GM21367 (cell line): Measurements from ENCODE around the gene AUTS2.
A peak's percentile ranks its signal among the peaks of the same experiment; 100 is the strongest.

Source experiments
- ATAC-seq: cut with Tn5 transposase; IDR thresholded peaks from one replicate; pipeline ENCODE4 v1.9.1; 2021; ENCODE audit not compliant: unreplicated experiment

Gene AUTS2

DNA sequence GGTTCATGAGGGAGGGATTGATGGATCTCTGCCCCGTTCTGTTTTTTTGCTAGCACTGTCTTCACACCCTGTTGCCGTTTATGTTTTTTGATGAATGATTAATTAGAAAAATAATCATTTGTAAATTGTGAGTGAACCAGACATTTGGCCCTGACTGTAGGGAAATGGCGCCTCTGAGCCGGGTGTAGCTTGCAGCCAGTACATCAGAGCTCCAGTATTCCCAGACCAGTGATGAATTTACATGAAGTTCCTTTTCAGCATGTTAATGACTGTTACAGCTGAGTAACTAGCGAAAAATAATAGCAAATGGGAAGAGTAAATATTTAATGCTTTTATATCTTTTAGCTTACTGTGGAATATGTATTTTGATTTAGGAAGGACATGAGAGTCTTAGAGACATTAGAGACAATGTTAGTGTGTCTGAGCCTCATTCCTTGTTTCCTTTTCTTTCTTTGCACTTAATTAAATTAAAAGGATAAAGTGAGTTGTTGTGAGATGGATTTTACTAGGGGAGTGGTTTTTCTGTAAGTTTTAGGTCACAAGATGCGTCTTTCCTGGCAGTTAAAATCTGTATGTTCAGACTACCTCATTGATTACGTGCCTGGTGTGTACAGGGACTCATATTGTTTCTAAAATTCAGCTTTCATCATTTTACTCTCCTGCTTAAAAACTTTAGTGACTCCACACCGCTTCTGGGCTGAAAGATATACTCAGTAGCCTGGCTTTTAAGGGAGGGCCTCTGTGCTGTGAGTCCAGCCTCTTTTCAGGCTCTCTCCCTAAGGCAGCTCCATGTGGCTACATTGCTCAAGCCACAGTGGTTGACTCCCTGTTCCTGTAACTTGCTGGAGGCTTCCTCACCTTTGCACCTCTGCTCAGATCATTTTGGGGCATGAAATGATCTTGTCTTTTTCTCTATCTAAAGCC is 86.4 kb downstream of the AUTS2 start:
- no peak for ATAC-seq

DNA sequence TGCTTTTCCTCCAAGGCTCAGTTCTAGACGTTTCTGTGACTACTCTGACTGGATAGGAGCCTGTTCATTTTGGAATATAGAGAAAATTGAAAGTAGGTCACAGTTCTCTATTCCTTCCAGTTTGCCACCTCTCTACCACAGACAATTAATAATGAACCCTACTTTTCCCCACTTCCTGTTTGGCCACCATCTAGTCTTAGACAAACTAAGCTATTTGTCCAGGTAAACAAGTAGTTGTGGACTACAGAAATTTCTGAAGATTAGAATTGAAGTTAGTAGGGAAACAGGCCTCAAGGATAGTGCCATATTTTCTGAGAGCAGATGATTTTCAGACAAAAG is 87.0 kb downstream of the AUTS2 start:
- ATAC-seq: no peak

DNA sequence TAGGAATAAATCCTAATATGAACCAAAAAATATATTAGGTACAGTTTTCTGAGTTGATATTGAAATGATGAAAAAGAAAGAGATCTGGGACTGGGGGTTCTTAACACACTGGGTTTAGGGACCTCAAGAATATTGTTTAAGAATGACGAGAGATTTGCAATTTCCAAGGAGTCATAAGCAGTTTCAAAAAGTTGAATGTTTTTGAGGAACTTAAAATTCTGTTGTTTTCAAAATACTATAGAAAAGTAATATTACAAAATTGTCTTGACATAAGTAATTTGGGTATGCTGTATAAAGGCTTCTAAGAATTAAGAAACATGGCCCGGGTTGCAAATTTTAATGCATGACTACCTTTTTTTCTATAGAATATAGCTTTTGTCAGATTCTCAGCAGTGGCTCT is 88.1 kb downstream of the AUTS2 start:
- ATAC-seq: no peak

DNA sequence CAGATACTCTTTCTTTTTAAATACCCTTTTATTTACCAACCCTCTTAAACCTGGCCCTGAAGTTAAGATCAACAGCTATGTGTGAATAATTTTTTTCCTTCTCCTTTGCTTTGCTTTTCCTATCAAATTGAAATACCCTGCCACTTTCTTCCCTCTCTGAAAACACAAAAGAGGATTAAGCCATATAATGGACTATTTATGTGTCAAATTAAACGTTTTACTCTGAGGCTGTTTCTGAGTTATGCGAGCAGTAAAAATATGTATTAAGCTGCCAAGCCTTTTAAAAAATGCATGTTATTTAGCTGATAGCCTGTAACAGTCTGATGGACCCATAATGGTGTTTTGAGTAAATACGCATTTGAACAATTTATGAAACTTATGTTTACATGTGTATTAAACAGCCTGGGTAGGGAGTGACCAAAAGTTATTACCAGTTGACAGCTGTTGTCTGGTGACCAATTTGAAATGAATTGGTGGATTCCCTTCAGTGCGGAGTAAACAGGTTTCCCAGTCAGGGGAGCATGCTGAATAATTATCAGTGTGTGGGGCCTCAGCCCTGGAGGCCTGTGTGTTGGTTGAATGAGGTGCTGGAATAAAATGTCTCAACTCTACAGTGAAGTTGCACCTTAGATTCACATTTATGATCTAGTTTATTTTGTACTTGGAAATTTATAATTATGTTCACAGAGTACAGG is 89.6 kb downstream of the AUTS2 start:
- no peak for ATAC-seq

DNA sequence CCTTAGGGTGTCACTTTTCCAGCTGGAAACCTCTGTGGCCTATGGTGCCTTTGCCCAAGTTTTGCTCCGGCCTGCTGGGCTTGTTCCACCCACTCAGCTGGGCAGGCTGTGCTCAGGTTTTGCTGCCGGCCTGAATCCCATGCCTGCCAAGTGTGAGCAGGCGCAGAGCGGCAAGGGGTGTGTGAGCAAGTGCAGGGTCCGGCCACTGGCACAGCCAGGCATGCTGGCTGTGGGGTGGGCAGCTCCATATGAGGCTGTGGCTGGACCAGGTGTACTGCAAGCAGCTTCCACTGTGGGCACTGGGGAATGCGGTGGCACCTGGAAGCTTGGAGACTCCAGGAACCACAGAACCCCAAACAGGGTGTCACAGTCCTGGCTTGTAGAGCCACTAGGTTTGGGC is 92.1 kb downstream of the AUTS2 start:
- ATAC-seq: no peak

DNA sequence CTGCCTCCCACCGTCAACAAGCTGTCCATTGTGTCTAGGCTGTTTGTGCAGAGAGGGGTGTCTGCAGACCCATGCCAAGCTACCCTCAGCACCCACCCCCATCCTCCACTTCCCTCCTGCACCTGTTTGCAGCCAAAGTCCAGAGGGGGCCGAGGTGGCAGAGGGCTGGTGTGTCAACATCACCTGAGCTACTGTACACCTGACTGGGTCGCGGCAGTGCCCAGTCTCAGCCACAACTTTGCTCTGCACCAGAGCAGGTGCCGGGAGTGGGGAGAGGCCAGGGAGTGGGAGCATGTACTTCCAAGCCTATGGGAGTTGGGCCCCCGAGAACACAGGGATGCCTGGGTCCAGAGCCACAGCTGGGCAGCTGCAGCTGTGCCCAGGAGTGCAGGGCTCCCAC is 93.1 kb downstream of the AUTS2 start:
- ATAC-seq: no peak

DNA sequence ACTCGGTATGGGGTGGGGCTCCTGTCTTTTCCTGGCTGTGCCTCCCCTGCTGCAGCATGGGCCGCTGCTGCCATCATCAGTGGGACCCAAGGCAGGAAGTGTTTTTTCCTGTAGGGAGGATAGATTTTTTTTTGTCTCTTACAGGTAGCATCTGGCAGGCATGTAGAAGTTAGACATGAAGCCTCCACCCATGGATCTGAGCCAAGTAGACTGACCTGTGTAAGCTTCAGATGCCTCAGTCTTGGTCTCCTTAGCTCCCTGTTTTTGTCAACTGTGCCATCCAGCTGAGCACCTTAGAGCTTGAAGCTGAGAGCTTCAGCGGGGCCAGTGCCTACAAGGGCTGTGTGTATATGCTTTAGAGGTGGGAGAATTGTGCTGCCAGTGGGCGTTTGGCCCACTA is 93.5 kb downstream of the AUTS2 start:
- ATAC-seq: no peak

DNA sequence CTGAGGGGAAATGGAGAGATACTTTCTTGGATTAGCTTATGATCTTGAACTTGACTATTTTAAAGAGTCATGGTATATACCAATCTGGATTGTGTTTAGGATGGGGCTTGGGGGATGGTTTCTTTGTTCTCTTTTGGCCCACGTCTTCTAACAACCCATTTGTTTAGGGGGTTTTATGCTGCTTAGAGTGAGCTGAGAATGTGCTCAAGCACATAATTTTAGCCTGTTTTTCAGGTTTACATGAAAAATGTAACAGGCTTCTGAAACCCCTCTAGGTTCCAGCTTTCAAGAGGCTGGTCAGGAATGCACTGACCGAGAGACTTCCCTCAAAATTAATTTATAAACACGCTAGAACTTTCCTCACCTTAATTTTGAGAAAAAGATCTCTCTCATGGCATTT is 94.3 kb downstream of the AUTS2 start:
- no peak for ATAC-seq

DNA sequence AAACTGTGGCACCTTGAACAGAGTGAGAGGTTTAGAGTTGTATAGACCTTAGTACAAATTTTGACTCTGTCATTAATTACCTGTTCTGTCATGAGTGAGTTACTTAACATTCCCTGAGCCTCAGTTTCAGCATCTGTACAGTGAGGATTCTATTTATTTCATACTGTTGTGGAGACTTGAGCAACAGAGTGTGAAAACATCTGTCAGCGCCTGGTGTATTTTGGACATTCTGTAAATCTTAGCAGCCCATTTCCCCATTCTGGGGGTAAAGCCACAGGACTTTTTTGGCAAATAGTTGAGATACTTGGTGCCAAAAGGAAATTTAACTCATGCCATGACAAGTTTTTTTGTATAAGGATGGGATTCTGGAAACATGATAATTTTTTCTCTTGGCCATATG is 94.8 kb downstream of the AUTS2 start:
- ATAC-seq: no peak

DNA sequence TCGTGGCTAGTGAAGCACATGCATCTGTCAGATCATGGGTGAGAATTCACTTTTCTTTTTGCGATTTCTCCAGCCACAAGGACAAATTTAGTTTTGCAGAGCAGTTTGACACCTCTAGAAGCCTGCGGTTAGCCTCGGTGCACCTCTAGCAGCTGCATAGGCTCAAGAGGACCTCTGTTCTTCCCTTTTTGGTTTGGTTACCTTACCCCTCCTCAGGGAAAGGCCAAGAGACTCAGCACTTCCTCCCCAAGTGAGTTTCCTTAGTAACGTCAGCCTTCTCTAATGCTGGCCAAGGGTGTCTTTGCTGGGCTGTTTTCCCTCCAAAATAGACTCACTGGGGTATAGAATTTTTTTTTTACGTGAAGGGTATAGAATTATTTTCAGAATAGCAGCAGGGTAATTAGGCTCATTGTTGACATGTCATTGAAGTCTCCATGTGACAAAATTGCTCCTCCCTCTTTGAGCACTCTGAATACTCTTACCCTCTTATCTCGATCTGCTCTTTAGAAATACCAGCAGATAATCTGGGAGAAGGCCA is 97.8 kb downstream of the AUTS2 start:
- peak; percentile 84 for ATAC-seq

DNA sequence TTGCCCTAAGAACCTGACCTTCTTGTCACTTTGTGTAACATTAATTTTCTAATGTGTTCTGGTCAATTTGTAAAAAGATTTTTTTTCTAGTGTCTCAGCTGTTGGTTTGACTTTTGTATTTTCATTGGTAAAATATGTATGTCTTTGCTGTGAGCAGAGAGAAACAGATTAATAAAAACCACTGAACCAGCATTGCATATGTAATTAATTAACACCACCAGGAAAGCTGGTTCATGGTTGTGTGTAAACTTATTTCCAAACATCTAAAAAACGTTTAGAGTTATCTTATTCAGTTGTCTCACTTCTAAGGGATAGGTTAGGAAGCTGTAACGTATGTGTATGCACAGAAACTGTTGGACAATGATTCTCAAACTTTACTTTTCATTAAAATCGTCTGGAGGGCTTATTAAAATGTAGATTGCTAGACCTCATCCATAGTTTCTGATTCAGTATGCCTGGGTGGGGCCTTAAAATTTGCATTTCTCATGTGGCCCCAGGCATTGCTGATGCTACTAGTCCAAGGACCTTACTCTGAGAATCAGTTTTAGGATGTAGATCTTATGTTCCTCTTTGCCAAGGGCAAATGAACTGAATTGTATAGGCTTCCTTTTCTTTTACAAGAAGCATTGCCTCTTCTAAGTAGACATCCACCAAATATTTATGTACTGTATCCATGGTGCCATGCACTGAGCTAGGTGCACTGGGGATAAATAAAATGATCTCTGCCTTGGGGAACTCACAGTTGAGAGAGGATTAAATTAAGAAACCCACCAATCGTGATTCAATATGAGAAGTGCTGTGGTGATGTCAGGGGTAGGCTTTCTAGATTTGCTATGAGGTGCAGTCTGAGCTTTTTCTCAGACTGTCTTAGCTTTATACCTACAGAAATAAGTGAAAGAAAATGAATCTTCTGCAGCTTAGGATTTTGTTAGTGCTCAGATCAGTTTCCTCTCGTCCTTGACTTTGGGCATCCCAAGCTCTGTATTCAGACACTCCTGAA is 98.7 kb downstream of the AUTS2 start:
- no peak for ATAC-seq

DNA sequence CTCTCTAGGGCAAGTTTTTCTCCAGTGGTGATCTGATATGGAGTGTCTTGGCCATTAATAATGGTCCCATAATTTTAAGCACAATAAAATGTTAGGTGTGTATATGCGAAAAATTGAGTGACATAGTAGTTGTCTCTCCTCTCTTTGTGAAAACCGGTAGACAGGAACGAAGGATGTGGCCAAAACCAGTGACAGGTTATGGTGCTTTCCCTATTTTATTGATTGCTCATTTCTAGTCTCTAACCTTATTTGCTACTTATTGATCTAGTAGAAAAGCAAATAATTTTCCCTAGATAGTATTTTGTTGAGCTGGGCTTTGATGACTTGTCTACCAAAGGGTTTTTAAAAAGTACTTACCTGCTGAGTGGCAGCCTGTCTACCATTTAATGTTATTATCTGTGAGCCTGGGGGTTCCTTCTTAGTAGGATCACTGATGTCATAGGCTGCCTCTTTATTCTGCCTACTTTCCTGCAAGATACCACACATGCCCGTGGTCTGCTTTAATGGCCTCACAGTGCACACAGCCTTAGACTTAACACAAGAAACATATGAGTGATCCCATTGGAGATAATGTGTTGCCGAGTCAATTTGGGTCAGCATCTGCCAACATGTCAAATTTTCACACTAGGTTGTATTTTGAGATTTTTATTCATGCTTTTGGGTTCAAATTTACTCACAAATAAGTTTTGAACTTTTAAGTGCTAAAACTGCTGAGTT is 100.0 kb downstream of the AUTS2 start:
- ATAC-seq: no peak

DNA sequence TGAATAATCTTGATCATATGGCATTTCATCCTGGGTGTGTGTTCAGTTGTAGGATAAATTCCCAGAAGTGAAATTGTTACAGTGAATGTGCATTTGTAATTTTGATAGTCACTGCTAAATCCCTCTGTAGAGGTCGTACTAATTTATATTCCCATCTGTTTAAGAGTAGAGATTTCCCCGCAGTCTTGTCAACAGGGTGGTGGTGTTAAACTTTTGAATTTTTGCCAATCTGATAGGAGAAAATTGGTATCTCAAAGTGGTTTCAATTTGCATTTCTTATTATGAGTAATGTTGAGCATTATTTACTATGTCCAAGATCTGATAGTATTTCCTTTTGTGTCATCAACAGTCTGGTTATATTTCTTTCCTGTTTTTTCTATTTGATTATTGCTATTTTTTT is 101.7 kb downstream of the AUTS2 start:
- no peak for ATAC-seq

DNA sequence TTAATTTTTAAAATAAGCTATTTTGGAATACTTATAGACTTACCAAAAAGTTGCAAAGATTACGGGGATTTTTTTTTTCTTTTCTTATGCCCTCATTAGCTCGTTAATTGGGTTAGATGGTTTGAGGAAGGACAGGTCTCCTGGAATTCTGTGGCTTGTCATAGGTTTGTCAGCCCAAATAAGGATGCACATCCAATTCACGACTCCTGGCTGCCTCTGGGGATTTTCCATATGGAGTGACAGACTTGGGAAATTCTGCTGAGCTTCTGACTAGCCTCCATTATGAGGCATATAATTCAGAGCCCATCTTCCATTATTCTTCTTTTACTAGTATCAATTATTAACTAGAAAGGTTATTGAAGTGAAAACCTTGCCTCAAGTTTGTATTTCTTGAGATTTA is 102.1 kb downstream of the AUTS2 start:
- no peak for ATAC-seq

DNA sequence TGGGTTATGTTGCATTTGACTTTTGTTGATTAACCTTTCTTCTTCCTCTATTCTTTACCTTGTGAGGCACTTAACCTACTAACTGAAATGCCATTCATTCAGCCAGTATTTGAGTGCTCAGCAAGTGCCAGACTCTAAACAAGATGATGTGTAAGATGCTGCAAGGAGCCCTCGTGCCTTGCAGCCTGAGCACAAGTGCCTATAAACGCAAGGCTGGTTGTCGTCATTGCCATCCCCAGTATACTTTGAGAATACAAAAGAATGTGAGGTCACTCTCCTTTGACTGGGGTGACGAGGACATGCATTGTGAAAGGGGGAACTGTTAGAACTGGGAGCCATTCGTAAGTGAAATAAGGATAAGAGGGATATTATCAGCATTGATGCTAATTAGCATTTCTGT is 103.0 kb downstream of the AUTS2 start:
- no peak for ATAC-seq

DNA sequence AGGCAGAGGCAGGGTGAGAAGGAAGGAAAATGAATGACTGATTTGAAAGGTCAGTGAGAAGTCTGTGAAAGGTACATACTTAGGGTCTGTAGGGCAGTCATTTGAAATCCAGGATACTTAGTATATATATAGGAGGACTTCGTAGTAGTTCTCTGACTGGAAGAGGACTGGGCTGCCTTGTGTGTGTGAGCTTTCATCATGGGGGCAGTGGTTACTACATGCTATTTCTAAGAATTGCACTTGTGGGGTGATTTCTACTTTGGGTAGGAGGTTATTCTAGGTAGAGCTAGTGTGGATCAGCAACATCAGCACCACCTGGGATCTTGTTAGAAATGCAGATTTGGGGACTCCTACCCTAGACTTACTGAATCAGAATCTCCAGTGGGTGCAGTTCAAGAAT is 104.1 kb downstream of the AUTS2 start:
- no peak for ATAC-seq

DNA sequence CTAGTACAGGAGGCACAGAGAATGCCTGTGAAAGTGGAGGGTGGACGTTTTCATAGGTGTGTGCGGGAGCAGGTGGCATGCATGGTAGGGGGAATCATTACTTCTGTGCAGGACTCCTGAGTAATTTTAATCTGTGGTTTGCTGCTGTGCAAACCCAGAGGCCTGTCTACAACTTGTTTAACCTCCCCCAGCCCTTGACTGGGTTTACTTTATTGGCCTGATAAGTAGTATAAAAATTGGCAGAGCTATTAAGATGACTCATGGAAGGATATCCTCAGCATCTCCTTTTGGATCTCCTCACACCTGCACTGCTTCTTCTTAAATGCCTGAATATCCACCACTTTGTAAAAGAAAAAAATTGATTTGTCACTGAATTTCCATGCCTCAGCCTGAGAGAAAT is 104.8 kb downstream of the AUTS2 start:
- no peak for ATAC-seq

DNA sequence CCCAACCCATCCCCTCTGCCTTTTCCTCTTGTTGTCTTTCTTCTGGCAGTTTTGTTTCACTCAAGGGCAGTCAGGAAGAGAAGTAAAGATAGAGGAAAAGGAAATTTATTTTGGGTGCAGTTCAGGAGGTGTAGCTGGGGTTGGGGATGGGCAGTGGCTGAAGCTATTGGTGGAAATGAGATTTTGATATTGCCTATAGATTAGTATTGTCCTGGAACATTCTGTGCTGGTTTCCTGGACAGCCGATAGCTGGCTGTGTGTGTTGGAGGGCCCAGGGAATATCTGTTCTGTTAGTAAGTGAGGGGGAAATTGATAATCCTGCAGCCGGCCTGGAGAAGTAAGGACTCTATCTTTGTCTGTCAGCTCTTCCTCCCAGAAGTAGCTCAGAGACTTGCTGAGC is 107.8 kb downstream of the AUTS2 start:
- no peak for ATAC-seq

DNA sequence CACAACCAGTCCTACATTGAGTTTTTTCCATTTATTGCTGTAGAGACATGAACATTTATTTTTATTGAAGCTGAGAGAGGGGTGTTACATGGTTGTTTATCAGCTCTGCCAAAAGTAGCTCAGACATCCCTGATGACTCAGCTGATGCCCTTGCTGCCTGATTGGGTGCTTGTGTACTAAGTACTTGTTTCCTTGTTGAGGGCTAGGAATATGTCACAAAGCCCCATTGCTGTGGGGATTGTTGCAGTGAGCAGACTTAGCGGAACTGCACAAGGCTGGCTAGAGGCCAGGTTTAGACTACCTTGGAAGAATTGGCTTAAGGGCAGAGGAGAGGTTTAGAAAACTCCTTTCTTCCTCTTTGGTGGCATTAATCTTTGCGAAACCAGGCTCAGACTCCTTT is 110.6 kb downstream of the AUTS2 start:
- ATAC-seq: no peak

DNA sequence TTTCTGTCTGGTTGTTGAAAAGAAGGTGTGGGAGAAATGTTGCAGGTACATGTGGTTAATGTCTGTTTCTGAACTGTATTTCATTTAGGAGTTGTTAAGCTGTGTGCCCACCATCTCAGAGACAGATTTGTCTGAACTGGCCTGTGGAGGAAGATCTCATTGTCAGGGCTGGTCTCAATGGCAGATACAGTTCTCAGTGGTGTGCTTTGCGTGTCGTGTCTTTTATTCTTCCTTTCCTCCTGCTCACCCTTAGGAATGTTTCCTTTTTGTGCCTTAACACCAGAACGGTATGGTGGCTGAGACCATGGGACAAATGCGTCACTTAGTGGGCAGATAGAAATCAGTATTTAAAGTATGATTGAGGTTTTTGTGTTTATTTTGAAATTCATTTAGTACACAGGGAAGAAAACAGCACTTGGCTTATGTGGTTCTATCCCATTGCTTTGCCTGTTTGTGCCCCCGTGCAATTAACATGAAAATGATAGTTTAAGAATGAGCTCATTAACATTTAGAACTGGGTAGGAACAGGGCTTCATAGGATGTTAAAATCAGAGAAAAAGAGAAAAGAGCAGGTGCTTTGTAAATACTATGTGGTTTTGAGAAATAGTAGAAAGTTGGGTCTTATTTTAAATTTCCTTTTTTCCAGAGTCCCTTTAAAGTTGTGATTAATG is 112.6 kb downstream of the AUTS2 start:
- no peak for ATAC-seq
